ENCODE measurements around the gene SRM. TPM values are rescaled to one million over a fixed set of nuclear protein-coding genes. Genes with fewer than 3 reads are reported as not detected.

Gene SRM
- total RNA-seq, 2 donors from 2014 or later: 106 to 107 TPM

DNA sequence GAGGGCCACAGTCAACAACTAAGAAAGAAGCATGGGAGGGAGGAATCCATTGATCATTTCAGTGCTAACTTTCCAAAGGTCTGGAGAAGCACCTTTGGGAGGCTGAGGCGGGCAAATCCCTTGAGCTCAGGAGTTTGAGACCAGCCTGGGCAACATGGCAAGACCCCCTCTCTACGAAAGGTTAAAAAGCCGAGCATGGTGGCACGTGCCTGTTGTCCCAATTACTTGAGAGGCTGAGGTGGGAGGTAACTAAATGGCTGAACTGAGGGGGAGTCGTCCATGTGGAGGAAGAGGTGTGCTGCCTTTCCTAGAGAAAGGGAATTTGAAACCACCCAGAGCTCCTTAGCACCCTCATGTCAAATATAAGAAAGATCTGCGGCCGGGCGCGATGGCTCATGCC, 29.0 kb downstream of the SRM start:
- Mint-ChIP-seq H3K27me3 (ENCODE audit: insufficient read depth) (no peaks in the 10 kb centered on the region), H3K4me1 (no peaks in the 10 kb centered on the region), H3K4me3 (no peak overlapping the region), H3K27ac (peak overlapping the region; percentile 55), H3K36me3 (ENCODE audit: low read depth) (peaks cover 39% of the 10 kb centered on the region), H3K9me3 (no peaks in the 10 kb centered on the region)
- no peaks in the 10 kb centered on the region for H3K27me3 ChIP-seq (ENCODE audit: control insufficient read depth, insufficient read depth, low read length, poor library complexity, severe bottlenecking)
- WGBS, 2 experiments (ENCODE audit: insufficient coverage in 1 of 2, insufficient read length in 1 of 2): 85 to 94% methylated on average over 5 to 9 of the region's 9 CpGs
- TF ChIP-seq, protein P1, sequence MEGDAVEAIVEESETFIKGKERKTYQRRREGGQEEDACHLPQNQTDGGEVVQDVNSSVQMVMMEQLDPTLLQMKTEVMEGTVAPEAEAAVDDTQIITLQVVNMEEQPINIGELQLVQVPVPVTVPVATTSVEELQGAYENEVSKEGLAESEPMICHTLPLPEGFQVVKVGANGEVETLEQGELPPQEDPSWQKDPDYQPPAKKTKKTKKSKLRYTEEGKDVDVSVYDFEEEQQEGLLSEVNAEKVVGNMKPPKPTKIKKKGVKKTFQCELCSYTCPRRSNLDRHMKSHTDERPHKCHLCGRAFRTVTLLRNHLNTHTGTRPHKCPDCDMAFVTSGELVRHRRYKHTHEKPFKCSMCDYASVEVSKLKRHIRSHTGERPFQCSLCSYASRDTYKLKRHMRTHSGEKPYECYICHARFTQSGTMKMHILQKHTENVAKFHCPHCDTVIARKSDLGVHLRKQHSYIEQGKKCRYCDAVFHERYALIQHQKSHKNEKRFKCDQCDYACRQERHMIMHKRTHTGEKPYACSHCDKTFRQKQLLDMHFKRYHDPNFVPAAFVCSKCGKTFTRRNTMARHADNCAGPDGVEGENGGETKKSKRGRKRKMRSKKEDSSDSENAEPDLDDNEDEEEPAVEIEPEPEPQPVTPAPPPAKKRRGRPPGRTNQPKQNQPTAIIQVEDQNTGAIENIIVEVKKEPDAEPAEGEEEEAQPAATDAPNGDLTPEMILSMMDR (conservative IDR thresholded peaks at IDR 0.05): no peak
- H3K9me3 ChIP-seq (ENCODE audit: control insufficient read depth, low read length): no peaks in the 10 kb centered on the region
- no peak for DNase-seq
- no peak overlapping the region for H3K27ac ChIP-seq (ENCODE audit: low read depth, low read length)
- H3K9ac ChIP-seq (ENCODE audit: extremely low read depth, low read length, poor library complexity, severe bottlenecking): no peak overlapping the region
- no peaks in the 10 kb centered on the region for H3K4me1 ChIP-seq (ENCODE audit: control insufficient read depth, insufficient read depth, low read length)
- no peak overlapping the region for H3K4me3 ChIP-seq (ENCODE audit: low read length)
- peaks cover 40% of the 10 kb centered on the region for H3K36me3 ChIP-seq (ENCODE audit: control insufficient read depth, insufficient read depth, low read length)

GRCh38 chr1:11028018-11028417, 31.8 kb downstream of the SRM start:
- Mint-ChIP-seq H3K27me3 (ENCODE audit: insufficient read depth) (no peaks in the 10 kb centered on the region), H3K27ac (no peak overlapping the region), H3K4me3 (no peak overlapping the region), H3K4me1 (peaks cover 20% of the 10 kb centered on the region), H3K36me3 (ENCODE audit: low read depth) (peaks cover 65% of the 10 kb centered on the region), H3K9me3 (no peaks in the 10 kb centered on the region)
- TF ChIP-seq, protein P1 (conservative IDR thresholded peaks at IDR 0.05): no peak
- Histone ChIP-seq H3K4me3 (ENCODE audit: low read length) (no peak overlapping the region), H3K27me3 (ENCODE audit: control insufficient read depth, insufficient read depth, low read length, poor library complexity, severe bottlenecking) (no peaks in the 10 kb centered on the region), H3K27ac (ENCODE audit: low read depth, low read length) (no peak overlapping the region), H3K9ac (ENCODE audit: extremely low read depth, low read length, poor library complexity, severe bottlenecking) (no peak overlapping the region), H3K4me1 (ENCODE audit: control insufficient read depth, insufficient read depth, low read length) (peaks cover 3% of the 10 kb centered on the region), H3K36me3 (ENCODE audit: control insufficient read depth, insufficient read depth, low read length) (peaks cover 68% of the 10 kb centered on the region), H3K9me3 (ENCODE audit: control insufficient read depth, low read length) (no peaks in the 10 kb centered on the region)
- DNase-seq: no peak
- WGBS, 2 experiments (ENCODE audit: insufficient coverage in 1 of 2, insufficient read length in 1 of 2): 80 to 94% methylated on average over 1 to 3 of the region's 3 CpGs

DNA sequence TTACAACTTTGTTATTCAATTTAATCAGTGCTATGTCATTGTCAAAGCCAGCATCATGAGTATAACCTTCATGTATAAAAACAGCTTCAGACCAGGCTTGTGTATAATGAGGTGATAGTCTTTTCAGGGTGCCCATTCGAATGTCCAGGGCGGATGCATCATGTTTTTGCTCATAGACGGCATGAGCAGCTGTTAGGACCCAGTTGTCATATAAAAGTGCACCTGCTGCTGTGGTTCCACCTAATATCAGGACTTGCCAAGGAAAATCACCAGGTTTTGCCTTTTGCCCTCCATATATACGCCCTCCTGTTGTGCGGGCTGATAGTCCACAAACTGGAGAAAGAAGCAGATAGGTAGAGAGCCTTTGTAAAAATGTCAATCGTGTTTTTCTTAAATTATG, 32.5 kb downstream of the SRM start:
- no peaks in the 10 kb centered on the region for H3K27me3 ChIP-seq (ENCODE audit: control insufficient read depth, insufficient read depth, low read length, poor library complexity, severe bottlenecking)
- Mint-ChIP-seq H3K4me3 (no peak overlapping the region), H3K36me3 (ENCODE audit: low read depth) (peaks cover 70% of the 10 kb centered on the region), H3K9me3 (no peaks in the 10 kb centered on the region), H3K4me1 (peaks cover 24% of the 10 kb centered on the region), H3K27ac (no peak overlapping the region), H3K27me3 (ENCODE audit: insufficient read depth) (no peaks in the 10 kb centered on the region)
- TF ChIP-seq, protein P1 (conservative IDR thresholded peaks at IDR 0.05): no peak
- peaks cover 74% of the 10 kb centered on the region for H3K36me3 ChIP-seq (ENCODE audit: control insufficient read depth, insufficient read depth, low read length)
- H3K4me1 ChIP-seq (ENCODE audit: control insufficient read depth, insufficient read depth, low read length): peaks cover 3% of the 10 kb centered on the region
- no peak for DNase-seq
- H3K9ac ChIP-seq (ENCODE audit: extremely low read depth, low read length, poor library complexity, severe bottlenecking): no peak overlapping the region
- no peak overlapping the region for H3K4me3 ChIP-seq (ENCODE audit: low read length)
- H3K9me3 ChIP-seq (ENCODE audit: control insufficient read depth, low read length): no peaks in the 10 kb centered on the region
- no peak overlapping the region for H3K27ac ChIP-seq (ENCODE audit: low read depth, low read length)
- 87 to 88% methylated on average over 6 of the region's 6 CpGs for WGBS, 2 experiments (ENCODE audit: insufficient coverage in 1 of 2, insufficient read length in 1 of 2)

Measured in endodermal cell (in vitro differentiated cells).